GM12892 (cell line): ENCODE results near the gene IRAK2.

Experiments
- POLR2A ChIP-seq: IDR thresholded peaks from 2 replicates; pipeline ENCODE4 v1.6.1; 2011; ENCODE audit warnings: low read depth, low read length, control low read depth
- POLR2AphosphoS5 ChIP-seq: IDR thresholded peaks from 2 replicates; pipeline ENCODE4 v1.6.1; 2011; ENCODE audit warnings: low read depth, low read length, control low read depth
- TAF1 ChIP-seq: IDR thresholded peaks from 2 replicates; pipeline ENCODE4 v1.6.1; 2011; ENCODE audit warnings: low read depth, mild to moderate bottlenecking, control low read depth, low read length, borderline replicate concordance

GRCh38 chr3:10196389-10197052 lies 31.8 kb downstream of the IRAK2 start:
- TF ChIP-seq POLR2AphosphoS5 (no peak), POLR2A (no peak), TAF1 (no peak)
